SK-N-MC (cell line): Measurements from ENCODE around the gene SPTAN1.

Source experiments
- DNase-seq: peaks from one replicate; pipeline ENCODE4 v3.0.0-alpha.2; 2011; ENCODE audit warnings: low read depth, low spot score
- H3K27ac ChIP-seq: fragments of 200-600 bp; sonication (generic); 2 replicates; pipeline ENCODE4 v1.5.1; 2016; ENCODE audit warnings: mixed run types
- H3K36me3 ChIP-seq: fragments of 200-600 bp; sonication (generic); 2 replicates; pipeline ENCODE4 v1.6.1; 2017; ENCODE audit warnings: antibody characterized with exemption, low read length, mixed read lengths; ENCODE audit not compliant: insufficient read depth
- H3K4me3 ChIP-seq: fragments of 200-600 bp; sonication (generic); 2 replicates; pipeline ENCODE4 v1.5.1; 2016
- H3K9ac ChIP-seq: fragments of 200-600 bp; sonication (generic); 2 replicates; pipeline ENCODE4 v1.8.0; 2017; ENCODE audit warnings: mixed run types, mixed read lengths; ENCODE audit not compliant: insufficient read length
- H3K9me3 ChIP-seq: fragments of 200-600 bp; sonication (generic); 2 replicates; pipeline ENCODE4 v1.6.1; 2017; ENCODE audit warnings: low read depth, mild to moderate bottlenecking, antibody characterized with exemption, low read length, moderate library complexity, mixed read lengths
- EZH2 ChIP-seq: fragments of 200-600 bp; sonication (generic); IDR thresholded peaks from one replicate; pipeline ENCODE4 v1.6.1; 2017; ENCODE audit warnings: antibody characterized with exemption
- FOXP2 ChIP-seq: optimal IDR thresholded peaks from 2 replicates; pipeline ENCODE3; 2011; ENCODE audit warnings: mild to moderate bottlenecking, moderate library complexity; ENCODE audit not compliant: insufficient read depth; ENCODE audit errors: extremely low read length, control extremely low read depth
- POLR2AphosphoS5 ChIP-seq: IDR thresholded peaks from 2 replicates; pipeline ENCODE4 v1.6.1; 2012; ENCODE audit warnings: mild to moderate bottlenecking, low read depth, low read length, borderline replicate concordance

Gene SPTAN1

GRCh38 chr9:128523199-128523925 lies 29.0 kb upstream of the SPTAN1 start:
- TF ChIP-seq POLR2AphosphoS5 (no peak), EZH2 (no peak), FOXP2 (no peak)
- Histone ChIP-seq H3K27ac (peak overlapping the region; percentile 55), H3K9me3 (no peaks in the 10 kb centered on the region), H3K36me3 (peaks cover 23% of the 10 kb centered on the region), H3K9ac (no peak overlapping the region), H3K4me3 (peak overlapping the region; percentile 8; the same call in 1 of the 2 replicates)
- DNase-seq, result no peak

GRCh38 chr9:128526720-128527119 lies 25.7 kb upstream of the SPTAN1 start:
- Histone ChIP-seq H3K9me3 (no peaks in the 10 kb centered on the region), H3K9ac (no peak overlapping the region), H3K4me3 (no peak overlapping the region), H3K27ac (no peak overlapping the region), H3K36me3 (peaks cover 37% of the 10 kb centered on the region)
- no peak for DNase-seq
- TF ChIP-seq EZH2 (no peak), FOXP2 (no peak), POLR2AphosphoS5 (no peak)

GRCh38 chr9:128528445-128529160 lies 23.8 kb upstream of the SPTAN1 start:
- Histone ChIP-seq H3K27ac (no peak overlapping the region), H3K4me3 (no peak overlapping the region), H3K36me3 (peaks cover 45% of the 10 kb centered on the region), H3K9me3 (no peaks in the 10 kb centered on the region), H3K9ac (no peak overlapping the region)
- no peak for DNase-seq
- no peak for TF ChIP-seq FOXP2
- no peak for TF ChIP-seq EZH2
- no peak for TF ChIP-seq POLR2AphosphoS5

GRCh38 chr9:128529191-128529590 lies 23.2 kb upstream of the SPTAN1 start:
- H3K9me3 ChIP-seq, result no peaks in the 10 kb centered on the region
- no peak overlapping the region for H3K27ac ChIP-seq
- peaks cover 49% of the 10 kb centered on the region for H3K36me3 ChIP-seq

GRCh38 chr9:128532581-128532980 lies 19.8 kb upstream of the SPTAN1 start:
- H3K27ac ChIP-seq, result no peak overlapping the region
- no peak for DNase-seq

More at GRCh38 chr9:128529191-128529590, 23.2 kb upstream of the SPTAN1 start:
- Histone ChIP-seq H3K4me3 (no peak overlapping the region), H3K9ac (no peak overlapping the region)
- TF ChIP-seq EZH2, result no peak
- no peak for TF ChIP-seq POLR2AphosphoS5
- no peak for TF ChIP-seq FOXP2
- no peak for DNase-seq

GRCh38 chr9:128540634-128541360 lies 11.6 kb upstream of the SPTAN1 start:
- no peak overlapping the region for H3K9ac ChIP-seq
- peaks cover 60% of the 10 kb centered on the region for H3K36me3 ChIP-seq
- H3K27ac ChIP-seq, result no peak overlapping the region
- no peak overlapping the region for H3K4me3 ChIP-seq
- H3K9me3 ChIP-seq, result no peaks in the 10 kb centered on the region
- TF ChIP-seq EZH2 (no peak), FOXP2 (no peak), POLR2AphosphoS5 (no peak)
- DNase-seq, result no peak

More at GRCh38 chr9:128532581-128532980, 19.8 kb upstream of the SPTAN1 start:
- no peak overlapping the region for H3K9ac ChIP-seq
- TF ChIP-seq POLR2AphosphoS5 (no peak), EZH2 (no peak), FOXP2 (no peak)
- H3K36me3 ChIP-seq, result peaks cover 40% of the 10 kb centered on the region
- H3K4me3 ChIP-seq, result no peak overlapping the region
- no peaks in the 10 kb centered on the region for H3K9me3 ChIP-seq

GRCh38 chr9:128546504-128546903 lies 5.9 kb upstream of the SPTAN1 start:
- Histone ChIP-seq H3K27ac (no peak overlapping the region), H3K36me3 (peaks cover 7% of the 10 kb centered on the region), H3K4me3 (no peak overlapping the region), H3K9me3 (no peaks in the 10 kb centered on the region), H3K9ac (no peak overlapping the region)
- TF ChIP-seq FOXP2 (no peak), POLR2AphosphoS5 (no peak), EZH2 (no peak)
- no peak for DNase-seq

- H3K9me3 ChIP-seq, result no peaks in the 10 kb centered on the region
- H3K36me3 ChIP-seq, result no peaks in the 10 kb centered on the region
- H3K9ac ChIP-seq, result no peak overlapping the region
- H3K4me3 ChIP-seq, result no peak overlapping the region
- H3K27ac ChIP-seq, result no peak overlapping the region
- TF ChIP-seq FOXP2, result no peak
- TF ChIP-seq POLR2AphosphoS5, result no peak
- TF ChIP-seq EZH2, result no peak
- DNase-seq, result no peak
These were observed 3.5 kb upstream of the SPTAN1 start for GRCh38 chr9:128548876-128549275.
